ENCODE measurements around the gene RGS2. TPM values are rescaled to one million over a fixed set of nuclear protein-coding genes. Genes with fewer than 3 reads are reported as not detected.

Gene RGS2
- total RNA-seq, 4 donors from 2014 or later, result 9.1 to 39.0 (median 17.8) TPM

GRCh38 chr1:192824511-192824910 lies 15.7 kb downstream of the RGS2 start:
- intact Hi-C loops (cut with DNase I), result no loop called here
- H3K4me1 ChIP-seq, result no peaks in the 10 kb centered on the region
- TF ChIP-seq CTCF (IDR thresholded peaks at IDR 0.05), result no peak
- no peaks in the 10 kb centered on the region for H3K27me3 ChIP-seq
- DNase-seq, result no peak
- H3K27ac ChIP-seq, result no peak overlapping the region
- H3K9me3 ChIP-seq, result no peaks in the 10 kb centered on the region
- 0 to 36% methylated on average over 1 of the region's 1 CpG for WGBS, 2 donors
- H3K4me3 ChIP-seq (replicated peaks in 1 of 3), result no peak overlapping the region
- H3K36me3 ChIP-seq, result no peaks in the 10 kb centered on the region

- Histone ChIP-seq H3K27me3 (no peaks in the 10 kb centered on the region), H3K9me3 (no peaks in the 10 kb centered on the region), H3K4me1 (no peaks in the 10 kb centered on the region), H3K4me3 (replicated peaks in 1 of 3) (no peak overlapping the region), H3K27ac (no peak overlapping the region), H3K36me3 (no peaks in the 10 kb centered on the region)
- DNase-seq, result no peak
- no peak for TF ChIP-seq POLR2A (IDR thresholded peaks at IDR 0.05)
- TF ChIP-seq CTCF (IDR thresholded peaks at IDR 0.05), result no peak
- intact Hi-C loops (cut with DNase I), result no loop called here
- WGBS, 2 donors, result 72 to 76% methylated on average over 4 of the region's 4 CpGs
These were observed 18.1 kb downstream of the RGS2 start for GRCh38 chr1:192826791-192827546.

DNA sequence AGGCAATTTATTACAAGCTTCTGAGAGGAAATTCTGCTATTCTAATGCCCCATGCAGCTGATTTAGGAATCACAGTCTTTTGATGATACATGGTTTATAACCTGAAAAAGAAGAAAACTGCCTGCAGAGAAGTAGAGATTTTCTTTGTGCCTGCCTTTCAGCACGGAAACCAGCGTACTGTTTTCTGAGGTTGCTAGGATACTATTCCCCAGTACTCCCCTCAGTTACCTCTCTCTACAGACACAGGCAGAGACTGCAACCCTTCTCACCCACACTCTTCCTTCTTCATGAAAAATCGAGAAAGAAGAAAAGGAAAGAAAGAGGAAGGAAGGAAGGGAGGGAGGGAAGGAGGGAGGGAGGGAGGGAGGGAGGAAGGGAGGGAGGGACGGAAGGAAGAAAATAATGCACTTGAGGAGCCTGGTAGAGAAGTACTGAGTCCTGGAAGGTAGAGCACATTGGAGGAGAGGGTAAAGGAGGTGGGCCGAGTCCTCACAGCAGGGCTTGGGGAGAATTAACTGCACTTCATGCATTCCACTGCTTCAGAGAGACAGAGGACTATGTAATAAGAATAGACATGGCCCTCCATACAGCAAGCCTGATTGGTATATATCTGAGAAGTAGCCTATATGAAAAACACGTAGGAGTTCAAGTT lies 21.9 kb downstream of the RGS2 start:
- Histone ChIP-seq H3K27ac (no peak overlapping the region), H3K36me3 (no peaks in the 10 kb centered on the region), H3K9me3 (no peaks in the 10 kb centered on the region), H3K27me3 (no peaks in the 10 kb centered on the region), H3K4me3 (replicated peaks in 1 of 3) (no peak overlapping the region), H3K4me1 (no peaks in the 10 kb centered on the region)
- TF ChIP-seq CTCF (IDR thresholded peaks at IDR 0.05) (no peak), POLR2A (IDR thresholded peaks at IDR 0.05) (no peak)
- no peak for DNase-seq
- WGBS, 2 donors, result 48 to 51% methylated on average over 6 of the region's 6 CpGs
- intact Hi-C loops (cut with DNase I), result no loop called here

DNA sequence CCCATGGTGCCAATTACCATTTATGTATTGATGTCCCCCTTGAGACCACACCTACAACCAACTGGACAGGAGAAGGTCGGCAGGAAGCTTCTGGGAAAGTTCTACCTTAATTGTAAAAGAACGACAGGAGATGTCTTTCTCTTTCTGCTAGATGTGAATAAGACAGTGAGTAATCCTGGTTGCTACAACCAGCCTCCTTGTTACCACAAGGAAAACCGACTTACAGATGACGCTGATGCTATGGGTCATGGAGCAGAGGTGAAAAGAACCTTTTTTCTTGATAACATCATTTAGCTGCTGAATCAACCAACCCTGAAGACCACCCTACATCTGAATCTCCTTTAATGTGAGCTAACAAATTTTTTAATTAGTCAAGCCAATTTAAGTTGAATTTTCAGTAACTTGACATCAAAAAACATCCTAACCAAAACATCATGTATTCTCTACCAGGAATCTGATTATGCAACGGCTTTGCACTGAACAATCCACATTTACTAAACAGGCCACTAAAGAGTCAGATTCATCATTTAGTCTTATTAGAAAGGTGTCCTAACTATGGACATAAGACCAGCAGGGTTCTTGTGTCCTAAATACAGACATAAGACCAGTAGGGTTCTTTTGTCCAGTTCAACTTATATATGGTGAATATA lies 23.0 kb downstream of the RGS2 start:
- Histone ChIP-seq H3K4me3 (replicated peaks in 1 of 3) (no peak overlapping the region), H3K27ac (no peak overlapping the region), H3K9me3 (no peaks in the 10 kb centered on the region), H3K4me1 (no peaks in the 10 kb centered on the region), H3K27me3 (no peaks in the 10 kb centered on the region), H3K36me3 (no peaks in the 10 kb centered on the region)
- DNase-seq, result no peak
- 88 to 89% methylated on average over 5 of the region's 5 CpGs for WGBS, 2 donors
- TF ChIP-seq POLR2A (IDR thresholded peaks at IDR 0.05), result no peak
- no peak for TF ChIP-seq CTCF (IDR thresholded peaks at IDR 0.05)
- intact Hi-C loops (cut with DNase I), result no loop called here

DNA sequence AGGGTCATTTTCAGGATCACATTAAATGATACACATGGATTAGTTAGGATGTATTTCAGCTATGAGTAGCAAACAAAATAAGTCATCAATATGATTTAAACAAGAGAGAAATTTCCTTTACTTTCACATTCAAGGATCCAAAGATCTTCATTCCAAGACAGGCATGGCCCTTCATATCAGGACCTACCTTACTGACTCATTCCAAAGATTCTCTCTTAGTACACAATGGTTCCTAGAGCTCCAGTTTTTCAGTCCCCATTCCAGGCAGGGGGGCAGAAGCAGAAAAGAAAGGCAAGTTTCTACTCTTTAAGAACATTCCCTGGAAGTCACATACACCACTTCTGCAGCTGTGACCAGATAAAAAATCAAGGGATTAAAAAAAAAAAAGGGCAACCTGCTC lies 23.7 kb downstream of the RGS2 start:
- TF ChIP-seq POLR2A (IDR thresholded peaks at IDR 0.05) (no peak), CTCF (IDR thresholded peaks at IDR 0.05) (no peak)
- intact Hi-C loops (cut with DNase I), result no loop called here
- no peak for DNase-seq

More for the DNA sequence above, 23.7 kb downstream of the RGS2 start:
- Histone ChIP-seq H3K9me3 (no peaks in the 10 kb centered on the region), H3K4me3 (replicated peaks in 1 of 3) (no peak overlapping the region), H3K36me3 (no peaks in the 10 kb centered on the region), H3K4me1 (no peaks in the 10 kb centered on the region), H3K27me3 (no peaks in the 10 kb centered on the region), H3K27ac (no peak overlapping the region)

Measured in thyroid gland (tissue), 4 donors.